Keratinocyte (primary cell): Measurements from ENCODE around the gene ADPRS. TPM values are rescaled to one million over a fixed set of nuclear protein-coding genes. Genes with fewer than 3 reads are reported as not detected.

ENCODE experiments used
- DNase-seq: peaks from one replicate; pipeline ENCODE4 v3.0.0-alpha.2; 2011; ENCODE audit warnings: low read depth, missing footprints, low spot score
- FAIRE-seq: peaks from 2 replicates; lab custom pipeline; 2011; peaks lifted over from hg19 to GRCh38; lab: Jason Lieb, UNC
- H2AFZ ChIP-seq: 2 replicates; pipeline ENCODE4 v1.6.0; 2012; ENCODE audit warnings: low read length, control low read depth, inconsistent platforms; ENCODE audit not compliant: control insufficient read depth
- H3K27ac ChIP-seq: 2 replicates; pipeline ENCODE4 v1.5.1; 2011; ENCODE audit warnings: low read length; ENCODE audit not compliant: control insufficient read depth, insufficient read depth
- H3K27me3 ChIP-seq: 3 replicates; pipeline ENCODE4 v1.6.0; 2011; ENCODE audit warnings: low read length; ENCODE audit not compliant: control insufficient read depth, insufficient read depth; ENCODE audit errors: extremely low read depth
- H3K36me3 ChIP-seq, 2 experiments: 2 replicates in 1 of 2; 3 replicates in 1 of 2; pipeline ENCODE4 v1.5.1; 2011; ENCODE audit warnings: low read length in 2 of 2, mild to moderate bottlenecking in 1 of 2; ENCODE audit not compliant: control insufficient read depth in 2 of 2, insufficient read depth in 2 of 2; ENCODE audit errors: extremely low read depth in 1 of 2
- H3K4me1 ChIP-seq: 3 replicates; pipeline ENCODE4 v1.5.1; 2011; ENCODE audit warnings: low read length; ENCODE audit not compliant: control insufficient read depth, insufficient read depth; ENCODE audit errors: extremely low read depth
- H3K4me2 ChIP-seq: 3 replicates; pipeline ENCODE4 v1.6.0; 2011; ENCODE audit warnings: low read depth, low read length; ENCODE audit not compliant: control insufficient read depth, insufficient read depth; ENCODE audit errors: extremely low read depth
- H3K4me3 ChIP-seq, 3 experiments: fragments of 200-600 bp in 1 of 3; sonication (generic) in 1 of 3; 2 replicates in 2 of 3; 3 replicates in 1 of 3; pipeline ENCODE4 v1.5.1; 2011 to 2016; ENCODE audit warnings: low read length in 3 of 3, mild to moderate bottlenecking in 3 of 3, control low read depth in 2 of 3, inconsistent platforms in 1 of 3, low read depth in 1 of 3, mixed read lengths in 1 of 3, mixed run types in 1 of 3, moderate library complexity in 1 of 3; ENCODE audit not compliant: control insufficient read depth in 2 of 3, insufficient read depth in 2 of 3; ENCODE audit errors: extremely low read depth in 1 of 3
- H3K79me2 ChIP-seq: 2 replicates; pipeline ENCODE4 v1.6.0; 2012; ENCODE audit warnings: low read length; ENCODE audit not compliant: control insufficient read depth, insufficient read depth
- H3K9ac ChIP-seq: 3 replicates; pipeline ENCODE4 v1.6.0; 2011; ENCODE audit warnings: low read length; ENCODE audit not compliant: control insufficient read depth, insufficient read depth; ENCODE audit errors: extremely low read depth
- H3K9me1 ChIP-seq: 3 replicates; pipeline ENCODE4 v1.6.0; 2011; ENCODE audit warnings: low read length; ENCODE audit not compliant: control insufficient read depth, insufficient read depth; ENCODE audit errors: extremely low read depth
- H3K9me3 ChIP-seq: 2 replicates; pipeline ENCODE4 v1.5.1; 2012; ENCODE audit warnings: low read depth, low read length; ENCODE audit not compliant: control insufficient read depth
- H4K20me1 ChIP-seq: 3 replicates; pipeline ENCODE4 v1.6.0; 2011; ENCODE audit warnings: low read length; ENCODE audit not compliant: control insufficient read depth, insufficient read depth; ENCODE audit errors: extremely low read depth
- EZH2 ChIP-seq: IDR thresholded peaks from one replicate; pipeline ENCODE4 v1.6.1; 2012; ENCODE audit warnings: inconsistent platforms, mild to moderate bottlenecking, low read length, moderate library complexity
- dilution Hi-C: fragments of 300-500 bp; cut with MboI; formaldehyde crosslinking; loops from one replicate; pipeline ENCODE4 v1.7.0; 2020; ENCODE audit warnings: low sequenced_read_pairs; ENCODE audit not compliant: extremely low pct_ligation_motif_present
- polyA plus RNA-seq, 5 experiments: library from polyadenylated mRNA; depleted of rRNA in 3 of 5; stranded (reverse) in 3 of 5; stranded (forward) in 1 of 5; unstranded in 1 of 5; fragments of >200 nt; gene quantifications; 1 replicate in 1 of 5; 2 replicates in 3 of 5; 3 replicates in 1 of 5; pipeline versions ENCODE4 v1.2.1 to v1.2.3, GENCODE V29; 2011 to 2012; ENCODE audit warnings: missing spikeins in 2 of 5, low read depth in 1 of 5, low replicate concordance in 1 of 5
- TF ChIP-seq, protein P1 (sequence below), 3 experiments: IDR thresholded peaks in 1 of 3; conservative IDR thresholded peaks in 1 of 3; optimal IDR thresholded peaks in 1 of 3; 2 replicates in 2 of 3; 3 replicates in 1 of 3; pipeline versions ENCODE3 to v1.5.1; 2011; ENCODE audit warnings: low read length in 3 of 3, mild to moderate bottlenecking in 3 of 3, moderate library complexity in 2 of 3, control low read depth in 1 of 3, inconsistent platforms in 1 of 3; ENCODE audit not compliant: insufficient read depth in 2 of 3; ENCODE audit errors: extremely low read depth in 1 of 3

ADPRS gene
- polyA plus RNA-seq, 1 donor (not counting 4 experiments of a cell fraction or from before 2014, with no cell fraction given) = 33.1 TPM

DNA sequence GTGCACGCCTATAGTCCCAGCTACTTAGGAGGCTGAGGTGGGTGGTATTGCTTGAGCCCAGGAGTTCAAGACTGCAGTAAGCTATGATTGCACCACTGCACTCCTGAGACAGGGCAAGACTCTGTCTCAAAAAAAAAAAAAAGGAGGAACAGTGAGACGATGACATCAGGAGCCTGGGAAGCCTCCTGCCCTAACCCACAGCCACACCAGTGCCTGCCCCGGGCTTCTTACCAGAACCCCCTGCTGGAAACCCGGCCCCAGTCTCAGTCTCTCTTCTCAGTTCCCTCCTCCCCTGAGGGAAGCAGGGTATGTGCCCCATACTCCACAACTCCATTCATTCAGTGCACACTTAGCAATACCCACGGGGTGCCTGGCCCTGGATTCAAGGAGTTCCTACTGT, 27.2 kb downstream of the ADPRS start:
- dilution Hi-C loops = no loop called here
- H4K20me1 ChIP-seq = no peaks in the 10 kb centered on the region
- H3K9ac ChIP-seq = no peak overlapping the region
- H3K27ac ChIP-seq = no peak overlapping the region
- H3K4me1 ChIP-seq = no peaks in the 10 kb centered on the region
- H3K27me3 ChIP-seq = no peaks in the 10 kb centered on the region
- no peak for TF ChIP-seq EZH2
- TF ChIP-seq, protein P1, sequence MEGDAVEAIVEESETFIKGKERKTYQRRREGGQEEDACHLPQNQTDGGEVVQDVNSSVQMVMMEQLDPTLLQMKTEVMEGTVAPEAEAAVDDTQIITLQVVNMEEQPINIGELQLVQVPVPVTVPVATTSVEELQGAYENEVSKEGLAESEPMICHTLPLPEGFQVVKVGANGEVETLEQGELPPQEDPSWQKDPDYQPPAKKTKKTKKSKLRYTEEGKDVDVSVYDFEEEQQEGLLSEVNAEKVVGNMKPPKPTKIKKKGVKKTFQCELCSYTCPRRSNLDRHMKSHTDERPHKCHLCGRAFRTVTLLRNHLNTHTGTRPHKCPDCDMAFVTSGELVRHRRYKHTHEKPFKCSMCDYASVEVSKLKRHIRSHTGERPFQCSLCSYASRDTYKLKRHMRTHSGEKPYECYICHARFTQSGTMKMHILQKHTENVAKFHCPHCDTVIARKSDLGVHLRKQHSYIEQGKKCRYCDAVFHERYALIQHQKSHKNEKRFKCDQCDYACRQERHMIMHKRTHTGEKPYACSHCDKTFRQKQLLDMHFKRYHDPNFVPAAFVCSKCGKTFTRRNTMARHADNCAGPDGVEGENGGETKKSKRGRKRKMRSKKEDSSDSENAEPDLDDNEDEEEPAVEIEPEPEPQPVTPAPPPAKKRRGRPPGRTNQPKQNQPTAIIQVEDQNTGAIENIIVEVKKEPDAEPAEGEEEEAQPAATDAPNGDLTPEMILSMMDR (optimal IDR thresholded peaks at IDR 0.05 in 1 of 3, IDR thresholded peaks at IDR 0.05 in 1 of 3, conservative IDR thresholded peaks at IDR 0.05 in 1 of 3; ENCODE audit: extremely low read depth in 1 of 3, insufficient read depth in 2 of 3, low read length in 3 of 3) = no peak
- no peaks in the 10 kb centered on the region for H3K9me1 ChIP-seq
- H3K36me3 ChIP-seq = no peaks in the 10 kb centered on the region
- H3K79me2 ChIP-seq = no peaks in the 10 kb centered on the region
- H3K4me3 ChIP-seq = no peak overlapping the region
- FAIRE-seq (no peak), DNase-seq (no peak)
- H3K4me2 ChIP-seq = no peak overlapping the region
- H2AFZ ChIP-seq = no peak overlapping the region
- no peaks in the 10 kb centered on the region for H3K9me3 ChIP-seq

DNA sequence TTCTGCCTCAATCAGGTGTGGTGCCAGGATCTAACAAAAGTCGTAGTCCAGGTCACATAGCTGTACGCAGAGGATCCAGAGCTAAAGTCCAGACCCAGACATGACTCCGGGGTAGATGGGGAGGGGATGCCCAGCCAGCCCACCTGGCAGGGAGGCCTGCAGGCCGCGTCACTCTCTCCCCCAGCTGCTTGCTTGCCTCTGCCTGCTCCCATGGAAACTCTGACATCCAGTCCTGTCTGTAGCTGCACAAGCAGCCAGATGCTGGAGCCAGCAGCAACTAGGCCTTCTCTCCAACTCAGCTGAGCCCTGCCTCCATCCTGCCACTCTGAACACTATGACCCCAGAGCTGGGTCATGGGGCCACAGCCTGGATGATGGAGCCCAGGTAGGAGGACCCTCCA, 28.2 kb downstream of the ADPRS start:
- FAIRE-seq (no peak), DNase-seq (no peak)
- dilution Hi-C loops = no loop called here
- no peak overlapping the region for H3K4me3 ChIP-seq
- H3K36me3 ChIP-seq = no peaks in the 10 kb centered on the region
- no peak overlapping the region for H3K9ac ChIP-seq
- H4K20me1 ChIP-seq = no peaks in the 10 kb centered on the region
- H2AFZ ChIP-seq = no peak overlapping the region
- no peak for TF ChIP-seq EZH2
- TF ChIP-seq, protein P1 (optimal IDR thresholded peaks at IDR 0.05 in 1 of 3, IDR thresholded peaks at IDR 0.05 in 1 of 3, conservative IDR thresholded peaks at IDR 0.05 in 1 of 3; ENCODE audit: extremely low read depth in 1 of 3, insufficient read depth in 2 of 3, low read length in 3 of 3) = no peak
- H3K4me1 ChIP-seq = no peaks in the 10 kb centered on the region
- H3K27me3 ChIP-seq = no peaks in the 10 kb centered on the region
- no peaks in the 10 kb centered on the region for H3K9me1 ChIP-seq
- H3K79me2 ChIP-seq = no peaks in the 10 kb centered on the region
- H3K9me3 ChIP-seq = no peaks in the 10 kb centered on the region
- H3K4me2 ChIP-seq = no peak overlapping the region
- H3K27ac ChIP-seq = no peak overlapping the region
